ENCODE results near the gene STX12. TPM values are rescaled to one million over a fixed set of nuclear protein-coding genes. Genes with fewer than 3 reads are reported as not detected.

Gene STX12
- total RNA-seq, 1 experiment from 2014 or later, result 9.9 TPM

DNA sequence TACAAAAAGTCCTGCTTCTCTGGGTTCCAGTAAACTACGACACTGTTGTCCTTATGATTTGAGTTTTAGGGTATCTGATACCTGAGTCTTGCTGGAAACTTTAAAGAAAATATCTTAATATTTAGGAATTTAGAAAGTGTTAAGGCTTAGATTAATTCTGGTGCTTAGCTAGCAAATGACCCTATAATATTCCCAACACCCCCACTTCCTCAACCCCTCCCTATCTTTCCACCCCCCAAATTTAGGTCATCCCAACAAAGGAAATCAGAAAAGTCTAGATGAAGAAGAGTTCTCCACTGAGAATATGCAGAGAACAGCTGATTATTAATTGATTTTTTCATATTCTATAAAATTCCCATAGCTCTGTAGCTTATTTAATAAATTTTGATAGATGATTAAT, 11.7 kb downstream of the STX12 start:
- H3K27me3 Mint-ChIP-seq (ENCODE audit: low read depth), result no peaks in the 10 kb centered on the region
- Histone ChIP-seq H4K5ac (ENCODE audit: insufficient read length, low read depth, low read length) (no peak overlapping the region), H3K4me1 (ENCODE audit: insufficient read depth, low read length) (no peaks in the 10 kb centered on the region), H2AFZ (ENCODE audit: low read length) (no peak overlapping the region), H3K14ac (ENCODE audit: insufficient read depth, low read length) (no peak overlapping the region), H3K4me2 (ENCODE audit: insufficient read depth, insufficient read length, low read length) (no peak overlapping the region), H3T11ph (ENCODE audit: low read length) (no peak overlapping the region), H2AK5ac (ENCODE audit: insufficient read length, low read length) (no peak overlapping the region), H3K23ac (ENCODE audit: insufficient read length, low read depth, low read length) (no peak overlapping the region), H3K27ac (ENCODE audit: insufficient read length, low read depth, low read length) (no peak overlapping the region), H4K20me1 (ENCODE audit: control insufficient read depth, insufficient read depth, insufficient read length) (no peaks in the 10 kb centered on the region), H4K91ac (ENCODE audit: insufficient read length, low read depth, low read length) (no peak overlapping the region), H2BK15ac (ENCODE audit: low read depth, low read length) (no peak overlapping the region), H4K8ac (replicated peaks; ENCODE audit: insufficient read length, low read depth, low read length) (no peak overlapping the region), H3K18ac (ENCODE audit: insufficient read length, low read depth, low read length) (no peak overlapping the region), H3K56ac (ENCODE audit: insufficient read length, low read depth, low read length) (no peak overlapping the region), H3K9me3 (ENCODE audit: control insufficient read depth, low read depth, low read length) (no peaks in the 10 kb centered on the region), H2BK5ac (ENCODE audit: insufficient read length, low read length) (no peak overlapping the region), H3K4ac (ENCODE audit: low read depth, low read length) (no peak overlapping the region), H2BK20ac (ENCODE audit: low read depth, low read length, poor library complexity, severe bottlenecking) (no peak overlapping the region), H2BK12ac (ENCODE audit: insufficient read length, low read depth, low read length) (no peak overlapping the region), H3K23me2 (ENCODE audit: insufficient read length, low read depth, low read length, poor library complexity, severe bottlenecking) (no peaks in the 10 kb centered on the region), H3K27me3 (ENCODE audit: insufficient read depth, low read length) (no peaks in the 10 kb centered on the region), H2BK120ac (ENCODE audit: low read depth, low read length, poor library complexity, severe bottlenecking) (no peak overlapping the region), H3K79me1 (ENCODE audit: insufficient read depth, low read depth, low read length, poor library complexity, severe bottlenecking) (no peaks in the 10 kb centered on the region), H3K9ac (ENCODE audit: extremely low read depth, insufficient read length, low read length) (no peak overlapping the region), H3K79me2 (ENCODE audit: insufficient read depth, low read length) (no peaks in the 10 kb centered on the region)
- H3K4me3 Mint-ChIP-seq, result no peak overlapping the region
- H3K36me3 Mint-ChIP-seq (ENCODE audit: insufficient read depth in 1 of 3, low read depth in 3 of 3), result peaks cover under 1 to 3% (median under 1%) of the 10 kb centered on the region in 3 experiments; a peak in 5 of 7 replicates
- H3K9me3 Mint-ChIP-seq, result no peaks in the 10 kb centered on the region
- H3K4me1 Mint-ChIP-seq, result no peaks in the 10 kb centered on the region
- WGBS (ENCODE audit: extremely low coverage, insufficient read length, low lambda C conversion rate), result no CpG with 5 or more reads among the region's 1 CpG
- DNase-seq, result no peak
- no peak overlapping the region for H3K27ac Mint-ChIP-seq
- TF ChIP-seq, protein P1, sequence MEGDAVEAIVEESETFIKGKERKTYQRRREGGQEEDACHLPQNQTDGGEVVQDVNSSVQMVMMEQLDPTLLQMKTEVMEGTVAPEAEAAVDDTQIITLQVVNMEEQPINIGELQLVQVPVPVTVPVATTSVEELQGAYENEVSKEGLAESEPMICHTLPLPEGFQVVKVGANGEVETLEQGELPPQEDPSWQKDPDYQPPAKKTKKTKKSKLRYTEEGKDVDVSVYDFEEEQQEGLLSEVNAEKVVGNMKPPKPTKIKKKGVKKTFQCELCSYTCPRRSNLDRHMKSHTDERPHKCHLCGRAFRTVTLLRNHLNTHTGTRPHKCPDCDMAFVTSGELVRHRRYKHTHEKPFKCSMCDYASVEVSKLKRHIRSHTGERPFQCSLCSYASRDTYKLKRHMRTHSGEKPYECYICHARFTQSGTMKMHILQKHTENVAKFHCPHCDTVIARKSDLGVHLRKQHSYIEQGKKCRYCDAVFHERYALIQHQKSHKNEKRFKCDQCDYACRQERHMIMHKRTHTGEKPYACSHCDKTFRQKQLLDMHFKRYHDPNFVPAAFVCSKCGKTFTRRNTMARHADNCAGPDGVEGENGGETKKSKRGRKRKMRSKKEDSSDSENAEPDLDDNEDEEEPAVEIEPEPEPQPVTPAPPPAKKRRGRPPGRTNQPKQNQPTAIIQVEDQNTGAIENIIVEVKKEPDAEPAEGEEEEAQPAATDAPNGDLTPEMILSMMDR (conservative IDR thresholded peaks at IDR 0.05), result no peak
